ENCODE data around the gene CREB3L1. TPM values are rescaled to one million over a fixed set of nuclear protein-coding genes. Genes with fewer than 3 reads are reported as not detected.

Gene CREB3L1, protein sequence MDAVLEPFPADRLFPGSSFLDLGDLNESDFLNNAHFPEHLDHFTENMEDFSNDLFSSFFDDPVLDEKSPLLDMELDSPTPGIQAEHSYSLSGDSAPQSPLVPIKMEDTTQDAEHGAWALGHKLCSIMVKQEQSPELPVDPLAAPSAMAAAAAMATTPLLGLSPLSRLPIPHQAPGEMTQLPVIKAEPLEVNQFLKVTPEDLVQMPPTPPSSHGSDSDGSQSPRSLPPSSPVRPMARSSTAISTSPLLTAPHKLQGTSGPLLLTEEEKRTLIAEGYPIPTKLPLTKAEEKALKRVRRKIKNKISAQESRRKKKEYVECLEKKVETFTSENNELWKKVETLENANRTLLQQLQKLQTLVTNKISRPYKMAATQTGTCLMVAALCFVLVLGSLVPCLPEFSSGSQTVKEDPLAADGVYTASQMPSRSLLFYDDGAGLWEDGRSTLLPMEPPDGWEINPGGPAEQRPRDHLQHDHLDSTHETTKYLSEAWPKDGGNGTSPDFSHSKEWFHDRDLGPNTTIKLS
- under 0.01 and 0.25 TPM in 2 replicates for total RNA-seq

GRCh38 chr11:46277622-46278386 lies at the start of gene CREB3L1:
Gene CREB3L1, plus strand, starts transcription at chr11:46277662. Its CDS starts 450 bp downstream, at chr11:46278112.
- no peak for DNase-seq (ENCODE audit: low read depth in 2 of 2)

- DNase-seq (ENCODE audit: low read depth in 2 of 2) = no peak
Measured at GRCh38 chr11:46229230-46229629, 48.2 kb upstream of the CREB3L1 start.

- no peak for DNase-seq (ENCODE audit: low read depth in 2 of 2)
Measured at GRCh38 chr11:46234311-46234710, 43.2 kb upstream of the CREB3L1 start.

DNA sequence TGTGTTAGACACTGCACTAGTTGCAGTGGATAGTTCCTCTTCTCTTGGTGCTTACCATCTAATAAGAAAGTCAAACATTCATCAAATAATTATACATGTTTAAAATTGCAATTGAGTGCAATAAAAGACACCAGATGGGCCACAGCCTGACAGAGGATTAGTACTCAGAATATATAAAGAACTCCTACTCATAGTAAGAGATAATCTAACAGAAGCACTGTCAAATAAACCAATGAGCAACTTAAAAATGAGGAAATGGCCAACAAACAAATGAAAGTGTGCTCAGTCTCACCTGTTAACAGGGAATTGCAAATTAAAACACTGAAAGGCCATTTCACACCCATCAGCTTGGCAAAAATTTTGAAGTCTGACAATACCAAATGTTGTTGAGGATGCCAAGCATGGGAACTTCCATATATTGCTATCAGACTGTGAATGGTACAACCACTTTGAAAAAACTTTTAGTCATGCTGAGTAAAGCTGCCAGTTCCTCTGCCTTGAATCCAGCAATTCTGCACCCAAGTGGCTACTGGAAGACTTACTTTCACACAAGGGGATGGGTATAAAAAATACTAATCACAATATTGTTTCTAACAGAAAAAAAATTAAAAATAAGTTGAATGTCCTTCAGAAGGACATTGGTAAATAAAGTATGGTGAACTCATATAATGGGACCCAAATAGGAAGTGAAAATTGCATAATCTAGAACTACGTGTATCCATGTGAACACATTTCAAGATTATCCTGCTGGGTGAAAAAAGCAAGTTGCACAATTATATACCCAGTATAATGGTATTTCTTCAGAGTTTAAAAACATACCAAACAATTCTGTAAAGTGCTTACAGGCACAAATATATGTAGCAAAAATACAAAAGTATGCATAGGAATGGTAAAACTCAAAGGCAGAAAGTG lies 41.4 kb upstream of the CREB3L1 start:
- no peak for DNase-seq (ENCODE audit: low read depth in 2 of 2)

DNA sequence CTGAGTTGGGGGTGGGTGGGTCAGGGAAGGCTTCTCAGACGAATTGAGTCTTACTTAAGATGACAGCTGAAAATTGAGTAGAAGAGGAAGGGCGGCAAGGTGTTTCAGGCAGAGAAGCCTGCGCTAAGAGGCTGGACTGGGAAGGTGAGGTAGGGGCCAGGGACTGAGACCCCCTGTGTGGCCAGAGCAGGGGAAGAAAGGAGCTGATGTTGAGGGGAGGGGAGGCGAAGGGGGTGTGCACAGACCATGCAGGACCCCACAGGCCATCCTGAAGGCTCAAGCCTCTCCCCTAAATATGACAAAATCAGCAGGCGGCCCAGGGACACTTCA lies 40.6 kb upstream of the CREB3L1 start:
- DNase-seq (ENCODE audit: low read depth in 2 of 2) = no peak

GRCh38 chr11:46237248-46238077 lies 40.0 kb upstream of the CREB3L1 start:
- DNase-seq (ENCODE audit: low read depth in 2 of 2) = peak in 1 of 2 donors; percentile 72

DNA sequence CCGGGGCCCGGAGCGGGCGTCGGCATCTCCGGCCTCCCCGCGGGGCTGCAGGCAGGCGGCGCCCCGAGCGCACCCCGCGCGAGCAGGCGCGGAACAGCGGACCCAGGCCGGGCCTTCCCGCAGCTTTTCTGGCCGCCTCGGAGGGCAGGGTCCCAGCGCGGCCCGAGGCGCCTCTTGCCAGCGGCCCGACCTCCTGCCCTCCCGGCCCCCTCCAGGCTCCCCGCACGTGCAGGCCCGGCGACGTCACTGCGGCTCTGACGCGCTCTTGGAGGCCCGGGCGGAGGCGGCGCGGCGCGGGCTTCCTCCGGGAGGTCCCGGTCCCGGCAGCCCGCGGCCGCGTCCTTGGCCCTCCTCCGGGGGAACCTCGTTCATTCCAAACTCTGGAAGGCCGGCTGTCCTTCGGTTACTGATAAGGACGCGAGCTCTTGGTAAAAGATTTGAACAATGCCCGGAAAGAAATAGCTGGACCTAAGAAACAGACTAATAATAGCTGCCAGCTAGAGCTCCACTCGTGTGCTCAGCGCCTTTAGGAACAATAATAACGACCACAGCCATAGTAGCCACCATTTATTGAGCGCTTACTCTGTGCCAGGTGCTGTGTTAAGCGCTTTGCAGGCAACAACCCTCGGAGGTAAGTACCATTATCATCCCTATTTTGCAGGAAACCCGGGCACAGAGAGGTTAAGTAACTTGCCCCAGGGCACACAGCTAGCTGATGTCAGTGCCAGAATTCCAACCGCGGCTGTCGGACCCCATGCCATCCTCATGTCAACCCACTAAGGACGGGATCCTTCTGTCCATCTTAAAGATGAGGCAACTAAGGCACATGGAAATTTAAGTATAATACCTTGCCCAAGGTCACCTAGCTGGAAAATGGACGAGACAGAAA lies 39.1 kb upstream of the CREB3L1 start:
- DNase-seq (ENCODE audit: low read depth in 2 of 2) = peak in 1 of 2 donors; percentile 76

DNA sequence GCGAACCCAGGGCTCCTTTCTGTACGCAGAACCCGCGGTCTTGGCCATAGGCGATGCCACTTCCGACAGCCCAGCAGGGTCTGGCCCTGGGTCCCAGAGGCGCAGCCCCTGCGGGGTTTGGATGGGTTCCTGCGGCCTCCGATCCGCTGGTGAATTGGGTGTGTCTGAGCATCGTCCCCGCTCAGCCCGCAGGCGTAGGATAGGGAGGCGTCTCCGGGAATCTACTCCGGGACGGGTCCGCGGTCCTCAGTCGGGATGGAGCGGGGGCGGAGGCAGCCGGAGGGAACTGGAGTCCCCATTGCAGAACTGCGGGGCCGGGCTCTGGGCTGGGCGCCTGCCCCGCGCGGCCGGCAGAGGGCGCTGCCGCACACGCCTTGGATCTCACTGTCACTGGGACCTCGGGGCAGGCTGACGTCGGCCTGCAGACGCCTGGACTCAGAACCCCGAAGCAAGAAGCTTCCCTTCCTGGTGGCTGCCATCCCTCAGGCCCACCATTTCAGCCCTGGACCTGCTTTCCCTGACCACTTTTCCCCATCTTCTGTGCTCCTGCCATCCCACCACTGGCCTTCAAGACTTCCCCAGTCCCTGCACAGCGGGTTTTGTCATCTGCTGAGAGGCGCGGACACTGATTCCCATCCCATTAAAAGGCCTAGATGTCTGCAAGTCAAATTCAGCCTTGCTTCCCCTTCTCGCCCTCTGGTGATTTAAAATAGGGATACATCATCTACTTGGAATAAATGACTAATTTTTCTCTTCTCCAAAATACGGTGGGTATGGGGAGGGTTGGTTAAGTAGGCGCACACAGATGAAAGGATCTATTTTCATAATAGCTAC lies 38.3 kb upstream of the CREB3L1 start:
- DNase-seq (ENCODE audit: low read depth in 2 of 2) = peak; percentile 30 to 79

DNA sequence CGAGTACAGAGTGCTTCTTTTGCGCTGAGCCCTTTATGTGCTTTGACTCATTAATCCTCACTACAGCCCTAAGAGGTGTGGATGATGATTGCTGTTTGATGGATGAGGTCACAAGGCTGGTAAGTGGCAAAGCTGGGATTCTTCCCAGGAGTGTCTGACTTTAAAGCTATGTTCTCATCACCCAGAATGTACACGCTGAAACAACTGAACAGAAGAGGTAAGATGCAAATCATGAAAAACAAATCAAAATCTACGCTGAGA lies 37.7 kb upstream of the CREB3L1 start:
- DNase-seq (ENCODE audit: low read depth in 2 of 2) = no peak

DNA sequence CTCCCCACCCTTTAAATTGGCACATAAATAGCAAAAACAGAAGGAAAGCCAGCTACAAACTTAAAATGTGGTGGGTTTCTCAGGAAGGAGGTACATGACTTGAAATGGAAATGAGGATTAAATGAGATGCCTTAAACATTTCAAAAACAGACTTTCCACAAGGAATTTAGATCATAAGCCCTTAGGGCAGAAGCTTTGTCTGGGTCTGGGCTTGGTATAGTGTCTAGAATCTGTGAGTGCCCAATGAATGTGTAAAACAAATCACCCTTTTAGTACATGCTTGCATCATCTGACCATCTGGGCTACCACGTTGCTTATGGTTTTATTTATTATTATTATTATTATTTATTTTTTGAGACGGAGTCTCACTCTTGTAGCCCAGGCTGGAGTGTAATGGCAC lies 37.1 kb upstream of the CREB3L1 start:
- no peak for DNase-seq (ENCODE audit: low read depth in 2 of 2)

DNA sequence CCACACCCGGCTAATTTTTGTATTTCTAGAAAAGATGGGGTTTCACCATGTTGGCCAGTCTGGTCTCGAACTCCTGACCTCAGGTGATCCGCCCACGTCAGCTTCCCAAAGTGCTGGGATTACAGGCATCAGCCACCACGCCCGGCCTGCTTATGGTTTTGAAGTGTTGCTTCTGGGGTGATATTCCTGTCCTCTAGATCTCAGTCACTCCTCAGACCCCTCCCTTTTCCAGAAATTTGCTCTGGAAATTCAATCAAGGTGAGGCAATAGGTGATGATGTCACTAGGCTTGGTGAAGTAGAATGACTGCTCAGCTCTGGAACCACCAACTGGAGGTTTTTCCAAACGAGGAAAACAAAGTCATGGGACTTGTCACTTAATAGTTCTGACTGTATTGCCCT lies 36.6 kb upstream of the CREB3L1 start:
- DNase-seq (ENCODE audit: low read depth in 2 of 2) = no peak

DNA sequence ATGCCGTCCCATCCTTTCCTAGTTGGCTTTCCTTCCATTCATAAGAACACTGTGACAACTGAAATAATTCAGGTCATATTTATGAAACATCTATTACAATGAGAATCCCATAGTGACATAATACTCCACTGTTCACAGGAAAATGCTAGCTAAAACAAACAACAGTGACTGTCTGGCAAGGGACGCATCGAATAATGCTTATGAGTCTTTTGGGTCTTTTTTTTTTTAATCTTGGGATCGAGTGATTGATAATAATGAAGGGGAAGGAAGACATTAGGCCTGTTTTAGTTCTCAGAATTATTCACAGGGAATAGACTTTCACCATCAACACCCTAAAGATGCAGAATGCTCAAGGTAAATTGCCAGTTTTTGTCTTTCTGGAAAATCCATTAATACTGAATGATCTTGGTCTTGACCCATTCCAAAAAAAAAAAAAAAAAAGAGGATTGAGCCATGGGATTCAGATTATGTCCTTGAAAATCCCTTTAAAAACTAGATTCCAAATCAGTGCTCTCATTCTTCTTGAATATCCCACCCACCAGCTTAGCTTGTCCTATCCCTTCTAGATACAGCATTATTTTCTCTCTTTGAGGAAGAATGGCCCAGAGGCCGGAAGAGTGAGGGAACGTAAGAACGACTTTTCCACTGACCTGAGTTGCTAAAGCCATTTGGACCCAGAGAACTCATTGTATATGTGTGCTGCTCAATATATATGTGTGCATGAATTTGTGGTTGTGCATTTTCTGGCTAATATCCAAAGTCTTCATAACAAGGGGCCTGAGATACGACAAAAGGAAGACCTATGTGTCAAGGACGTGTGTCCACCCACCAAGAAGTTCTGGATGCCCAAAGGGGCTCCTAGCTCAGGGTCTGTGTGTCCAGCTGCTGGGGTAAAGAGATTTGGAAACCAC lies 35.2 kb upstream of the CREB3L1 start:
- DNase-seq (ENCODE audit: low read depth in 2 of 2) = no peak

- peak; percentile 65 to 91 for DNase-seq (ENCODE audit: low read depth in 2 of 2)
Measured at GRCh38 chr11:46242952-46243795, 34.3 kb upstream of the CREB3L1 start.

DNA sequence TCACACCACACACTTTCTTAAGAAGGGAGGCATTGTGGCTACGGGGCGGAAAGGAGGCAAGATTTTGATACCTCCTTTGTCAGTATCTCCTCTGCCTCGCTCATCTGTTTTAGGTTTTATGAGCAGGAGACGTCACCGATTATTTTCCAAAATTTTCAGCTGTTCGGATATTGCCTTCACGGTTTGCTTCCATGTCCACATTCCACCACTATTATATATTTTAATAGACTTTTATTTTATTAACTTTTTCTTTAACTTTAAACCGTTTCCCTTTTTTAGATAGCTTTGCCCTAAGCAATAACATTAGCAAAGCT lies 33.7 kb upstream of the CREB3L1 start:
- DNase-seq (ENCODE audit: low read depth in 2 of 2) = no peak

DNA sequence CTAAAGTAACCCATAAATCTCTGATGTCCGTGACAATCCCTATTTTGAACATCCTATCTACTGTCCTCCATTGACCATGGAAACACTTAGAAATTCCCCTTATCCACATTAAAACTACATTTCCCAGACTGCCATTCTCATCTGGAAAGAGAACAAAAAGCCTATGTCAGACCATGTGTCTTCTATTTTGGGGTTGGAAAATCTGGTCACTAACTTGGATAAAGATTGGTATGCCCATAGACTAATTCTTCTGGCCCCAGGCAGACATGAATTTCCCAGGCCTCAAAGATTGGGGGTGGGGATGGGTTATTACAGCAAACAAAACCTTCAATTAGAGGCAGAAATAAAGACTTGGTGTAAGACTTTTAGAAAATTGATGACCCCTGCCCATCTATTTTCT lies 30.9 kb upstream of the CREB3L1 start:
- DNase-seq (ENCODE audit: low read depth in 2 of 2) = no peak

GRCh38 chr11:46247090-46247489 lies 30.4 kb upstream of the CREB3L1 start:
- DNase-seq (ENCODE audit: low read depth in 2 of 2) = no peak

GRCh38 chr11:46247659-46248058 lies 29.8 kb upstream of the CREB3L1 start:
- peak; percentile 65 to 70 for DNase-seq (ENCODE audit: low read depth in 2 of 2)
